SHP77 (cell line): ENCODE data around the gene CALCOCO1.
A peak's percentile ranks its signal among the peaks of the same experiment; 100 is the strongest.
"Not testable (repeated sequence)": the region's sequence is repeated elsewhere in the genome, so short reads cannot be mapped to it uniquely, and the experiment has no call there.

Source experiments
- DNase-seq, 2 experiments: peaks; one replicate each; lab custom pipeline; 2025; lab: John Stamatoyannopoulos, UW

CALCOCO1 gene

GRCh38 chr12:53727310-53728041 lies at the start of gene CALCOCO1:
Gene CALCOCO1 (minus strand): TSS chr12:53727452. CDS start chr12:53725242, 2,210 bp downstream.
- DNase-seq, result peak; percentile 98 to 99

- DNase-seq, result no peak
Measured at GRCh38 chr12:53776872-53777271, 49.6 kb upstream of the CALCOCO1 start.

- DNase-seq, result no peak
Measured at GRCh38 chr12:53775478-53776145, 48.4 kb upstream of the CALCOCO1 start.

- no peak for DNase-seq
Measured at GRCh38 chr12:53770281-53770680, 43.0 kb upstream of the CALCOCO1 start.

GRCh38 chr12:53768976-53769375 lies 41.7 kb upstream of the CALCOCO1 start:
- DNase-seq, result no peak

GRCh38 chr12:53766881-53767280 lies 39.6 kb upstream of the CALCOCO1 start:
- DNase-seq, result no peak

- DNase-seq, result no peak
Measured at GRCh38 chr12:53765891-53766290, 38.6 kb upstream of the CALCOCO1 start.

- DNase-seq, result no peak
Measured at GRCh38 chr12:53764615-53765014, 37.4 kb upstream of the CALCOCO1 start.

- DNase-seq, result not testable (repeated sequence)
Measured at GRCh38 chr12:53762793-53763192, 35.5 kb upstream of the CALCOCO1 start.

- no peak for DNase-seq
Measured at GRCh38 chr12:53761306-53761705, 34.1 kb upstream of the CALCOCO1 start.

GRCh38 chr12:53759261-53759660 lies 32.0 kb upstream of the CALCOCO1 start:
- no peak for DNase-seq

GRCh38 chr12:53758730-53759103 lies 31.5 kb upstream of the CALCOCO1 start:
- no peak for DNase-seq

- no peak for DNase-seq
Measured at GRCh38 chr12:53758081-53758729, 31.0 kb upstream of the CALCOCO1 start.

GRCh38 chr12:53757101-53757770 lies 30.0 kb upstream of the CALCOCO1 start:
- peak; percentile 40 to 53 for DNase-seq

GRCh38 chr12:53756300-53757100 lies 29.2 kb upstream of the CALCOCO1 start:
- no peak for DNase-seq

GRCh38 chr12:53755893-53756292 lies 28.6 kb upstream of the CALCOCO1 start:
- DNase-seq, result no peak

- DNase-seq, result no peak
Measured at GRCh38 chr12:53755451-53755891, 28.2 kb upstream of the CALCOCO1 start.

GRCh38 chr12:53754633-53755264 lies 27.5 kb upstream of the CALCOCO1 start:
- no peak for DNase-seq

GRCh38 chr12:53754188-53754585 lies 26.9 kb upstream of the CALCOCO1 start:
- no peak for DNase-seq

- DNase-seq, result no peak
Measured at GRCh38 chr12:53752621-53753020, 25.4 kb upstream of the CALCOCO1 start.

- DNase-seq, result no peak
Measured at GRCh38 chr12:53752192-53752601, 24.9 kb upstream of the CALCOCO1 start.
